GM12878 (cell line): ENCODE results near the gene ZNF281.

Experiments
- ASH2L ChIP-seq: fragments of 300-600, 200-600 bp; sonication (generic); IDR thresholded peaks from 2 replicates; pipeline ENCODE4 v1.6.1; 2017; ENCODE audit warnings: low read depth, mild to moderate bottlenecking, borderline replicate concordance
- EP300 ChIP-seq, 2 experiments: fragments of 150-350 bp in 1 of 2; IDR thresholded peaks; 2 replicates each; pipeline ENCODE4 v1.6.1; 2011 to 2012; ENCODE audit warnings: low read depth in 2 of 2, low read length in 2 of 2, borderline replicate concordance in 1 of 2, improper control_type of control experiment in 1 of 2, inconsistent platforms in 1 of 2; ENCODE audit not compliant: control insufficient read depth in 1 of 2
- EZH2 ChIP-seq: IDR thresholded peaks from 2 replicates; pipeline ENCODE4 v1.6.1; 2012; ENCODE audit warnings: low read depth, mild to moderate bottlenecking, control low read depth, inconsistent platforms, low read length, borderline replicate concordance; ENCODE audit not compliant: control insufficient read depth
- FOXM1 ChIP-seq: IDR thresholded peaks from 2 replicates; pipeline ENCODE4 v1.6.1; 2012; ENCODE audit warnings: low read depth, mild to moderate bottlenecking, inconsistent platforms, low read length, moderate library complexity
- MEF2A ChIP-seq: IDR thresholded peaks from 2 replicates; pipeline ENCODE4 v1.6.1; 2011; ENCODE audit warnings: low read depth, mild to moderate bottlenecking, low read length, moderate library complexity; ENCODE audit not compliant: insufficient read depth
- POLR2AphosphoS5 ChIP-seq: IDR thresholded peaks from 2 replicates; pipeline ENCODE4 v1.6.1; 2011; ENCODE audit warnings: mild to moderate bottlenecking, low read length, inconsistent platforms
- SPI1 ChIP-seq: IDR thresholded peaks from 2 replicates; pipeline ENCODE4 v1.6.1; 2011; ENCODE audit warnings: low read depth, mild to moderate bottlenecking, low read length, moderate library complexity, borderline replicate concordance; ENCODE audit not compliant: insufficient read depth
- TF ChIP-seq, protein P1 (sequence below): IDR thresholded peaks from 2 replicates; pipeline ENCODE4 v1.6.1; 2011; ENCODE audit warnings: low read depth, low read length, improper control_type of control experiment, borderline replicate concordance
- TF ChIP-seq, protein P2 (sequence below): fragments of 450-650 bp; IDR thresholded peaks from 2 replicates; pipeline ENCODE4 v1.6.1; 2017; ENCODE audit warnings: mild to moderate bottlenecking
- TF ChIP-seq, protein P3 (sequence below), 3 experiments: IDR thresholded peaks in 2 of 3; conservative IDR thresholded peaks in 1 of 3; 2 replicates each; pipeline ENCODE4 v1.5.1; 2011; ENCODE audit warnings: low read depth in 3 of 3, low read length in 3 of 3, mild to moderate bottlenecking in 3 of 3, control low read depth in 2 of 3, moderate library complexity in 2 of 3, inconsistent platforms in 1 of 3, mixed read lengths in 1 of 3; ENCODE audit not compliant: control insufficient read depth in 2 of 3, insufficient read depth in 1 of 3; ENCODE audit errors: extremely low read depth in 1 of 3
- TF ChIP-seq, protein P4 (sequence below): IDR thresholded peaks from 2 replicates; pipeline ENCODE4 v1.6.1; 2012; ENCODE audit warnings: low read depth, low read length, improper control_type of control experiment
- TF ChIP-seq, protein P5 (sequence below): fragments of 150-350 bp; IDR thresholded peaks from 2 replicates; pipeline ENCODE4 v1.6.1; 2016; ENCODE audit warnings: low read depth, low read length

DNA sequence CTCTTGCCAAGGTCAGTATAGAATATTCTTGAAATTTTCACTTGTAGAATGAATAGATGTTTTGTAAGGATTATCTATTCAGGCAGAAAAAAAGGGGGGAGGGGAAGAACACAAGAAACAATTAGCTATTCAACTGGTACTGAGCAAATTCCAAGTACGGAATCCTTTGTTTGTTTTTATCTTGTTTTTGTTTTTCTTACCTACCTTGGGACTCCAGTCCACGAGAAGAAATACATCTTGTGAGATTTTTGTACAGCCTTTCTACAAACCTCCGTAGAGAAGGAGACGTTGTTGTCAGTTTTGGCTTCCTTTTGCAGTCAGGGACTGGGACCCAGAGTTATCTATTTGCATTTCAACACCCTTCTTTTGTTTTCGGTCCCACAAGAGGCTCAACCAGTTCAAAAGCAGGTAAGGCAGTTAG lies 36.0 kb downstream of the ZNF281 start:
- TF ChIP-seq, protein P1, sequence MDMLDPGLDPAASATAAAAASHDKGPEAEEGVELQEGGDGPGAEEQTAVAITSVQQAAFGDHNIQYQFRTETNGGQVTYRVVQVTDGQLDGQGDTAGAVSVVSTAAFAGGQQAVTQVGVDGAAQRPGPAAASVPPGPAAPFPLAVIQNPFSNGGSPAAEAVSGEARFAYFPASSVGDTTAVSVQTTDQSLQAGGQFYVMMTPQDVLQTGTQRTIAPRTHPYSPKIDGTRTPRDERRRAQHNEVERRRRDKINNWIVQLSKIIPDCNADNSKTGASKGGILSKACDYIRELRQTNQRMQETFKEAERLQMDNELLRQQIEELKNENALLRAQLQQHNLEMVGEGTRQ, result no peak
- TF ChIP-seq POLR2AphosphoS5 (no peak), MEF2A (no peak), EP300 (IDR thresholded peaks at IDR 0.05; ENCODE audit: borderline replicate concordance in 1 of 2, control insufficient read depth in 1 of 2, low read depth in 2 of 2, low read length in 2 of 2) (no peak), FOXM1 (no peak), SPI1 (no peak), ASH2L (no peak), EZH2 (no peak)
- TF ChIP-seq, protein P2, sequence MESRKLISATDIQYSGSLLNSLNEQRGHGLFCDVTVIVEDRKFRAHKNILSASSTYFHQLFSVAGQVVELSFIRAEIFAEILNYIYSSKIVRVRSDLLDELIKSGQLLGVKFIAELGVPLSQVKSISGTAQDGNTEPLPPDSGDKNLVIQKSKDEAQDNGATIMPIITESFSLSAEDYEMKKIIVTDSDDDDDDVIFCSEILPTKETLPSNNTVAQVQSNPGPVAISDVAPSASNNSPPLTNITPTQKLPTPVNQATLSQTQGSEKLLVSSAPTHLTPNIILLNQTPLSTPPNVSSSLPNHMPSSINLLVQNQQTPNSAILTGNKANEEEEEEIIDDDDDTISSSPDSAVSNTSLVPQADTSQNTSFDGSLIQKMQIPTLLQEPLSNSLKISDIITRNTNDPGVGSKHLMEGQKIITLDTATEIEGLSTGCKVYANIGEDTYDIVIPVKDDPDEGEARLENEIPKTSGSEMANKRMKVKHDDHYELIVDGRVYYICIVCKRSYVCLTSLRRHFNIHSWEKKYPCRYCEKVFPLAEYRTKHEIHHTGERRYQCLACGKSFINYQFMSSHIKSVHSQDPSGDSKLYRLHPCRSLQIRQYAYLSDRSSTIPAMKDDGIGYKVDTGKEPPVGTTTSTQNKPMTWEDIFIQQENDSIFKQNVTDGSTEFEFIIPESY, result no peak
- TF ChIP-seq, protein P3, sequence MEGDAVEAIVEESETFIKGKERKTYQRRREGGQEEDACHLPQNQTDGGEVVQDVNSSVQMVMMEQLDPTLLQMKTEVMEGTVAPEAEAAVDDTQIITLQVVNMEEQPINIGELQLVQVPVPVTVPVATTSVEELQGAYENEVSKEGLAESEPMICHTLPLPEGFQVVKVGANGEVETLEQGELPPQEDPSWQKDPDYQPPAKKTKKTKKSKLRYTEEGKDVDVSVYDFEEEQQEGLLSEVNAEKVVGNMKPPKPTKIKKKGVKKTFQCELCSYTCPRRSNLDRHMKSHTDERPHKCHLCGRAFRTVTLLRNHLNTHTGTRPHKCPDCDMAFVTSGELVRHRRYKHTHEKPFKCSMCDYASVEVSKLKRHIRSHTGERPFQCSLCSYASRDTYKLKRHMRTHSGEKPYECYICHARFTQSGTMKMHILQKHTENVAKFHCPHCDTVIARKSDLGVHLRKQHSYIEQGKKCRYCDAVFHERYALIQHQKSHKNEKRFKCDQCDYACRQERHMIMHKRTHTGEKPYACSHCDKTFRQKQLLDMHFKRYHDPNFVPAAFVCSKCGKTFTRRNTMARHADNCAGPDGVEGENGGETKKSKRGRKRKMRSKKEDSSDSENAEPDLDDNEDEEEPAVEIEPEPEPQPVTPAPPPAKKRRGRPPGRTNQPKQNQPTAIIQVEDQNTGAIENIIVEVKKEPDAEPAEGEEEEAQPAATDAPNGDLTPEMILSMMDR (IDR thresholded peaks at IDR 0.05 in 2 of 3, conservative IDR thresholded peaks at IDR 0.05 in 1 of 3; ENCODE audit: control insufficient read depth in 2 of 3, extremely low read depth in 1 of 3, insufficient read depth in 1 of 3, low read depth in 3 of 3, low read length in 3 of 3), result no peak
- TF ChIP-seq, protein P4, sequence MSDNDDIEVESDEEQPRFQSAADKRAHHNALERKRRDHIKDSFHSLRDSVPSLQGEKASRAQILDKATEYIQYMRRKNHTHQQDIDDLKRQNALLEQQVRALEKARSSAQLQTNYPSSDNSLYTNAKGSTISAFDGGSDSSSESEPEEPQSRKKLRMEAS, result no peak
- TF ChIP-seq, protein P5, sequence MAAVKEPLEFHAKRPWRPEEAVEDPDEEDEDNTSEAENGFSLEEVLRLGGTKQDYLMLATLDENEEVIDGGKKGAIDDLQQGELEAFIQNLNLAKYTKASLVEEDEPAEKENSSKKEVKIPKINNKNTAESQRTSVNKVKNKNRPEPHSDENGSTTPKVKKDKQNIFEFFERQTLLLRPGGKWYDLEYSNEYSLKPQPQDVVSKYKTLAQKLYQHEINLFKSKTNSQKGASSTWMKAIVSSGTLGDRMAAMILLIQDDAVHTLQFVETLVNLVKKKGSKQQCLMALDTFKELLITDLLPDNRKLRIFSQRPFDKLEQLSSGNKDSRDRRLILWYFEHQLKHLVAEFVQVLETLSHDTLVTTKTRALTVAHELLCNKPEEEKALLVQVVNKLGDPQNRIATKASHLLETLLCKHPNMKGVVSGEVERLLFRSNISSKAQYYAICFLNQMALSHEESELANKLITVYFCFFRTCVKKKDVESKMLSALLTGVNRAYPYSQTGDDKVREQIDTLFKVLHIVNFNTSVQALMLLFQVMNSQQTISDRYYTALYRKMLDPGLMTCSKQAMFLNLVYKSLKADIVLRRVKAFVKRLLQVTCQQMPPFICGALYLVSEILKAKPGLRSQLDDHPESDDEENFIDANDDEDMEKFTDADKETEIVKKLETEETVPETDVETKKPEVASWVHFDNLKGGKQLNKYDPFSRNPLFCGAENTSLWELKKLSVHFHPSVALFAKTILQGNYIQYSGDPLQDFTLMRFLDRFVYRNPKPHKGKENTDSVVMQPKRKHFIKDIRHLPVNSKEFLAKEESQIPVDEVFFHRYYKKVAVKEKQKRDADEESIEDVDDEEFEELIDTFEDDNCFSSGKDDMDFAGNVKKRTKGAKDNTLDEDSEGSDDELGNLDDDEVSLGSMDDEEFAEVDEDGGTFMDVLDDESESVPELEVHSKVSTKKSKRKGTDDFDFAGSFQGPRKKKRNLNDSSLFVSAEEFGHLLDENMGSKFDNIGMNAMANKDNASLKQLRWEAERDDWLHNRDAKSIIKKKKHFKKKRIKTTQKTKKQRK, result no peak
